B cell (primary cell): ENCODE measurements around the gene MEIS2.

Experiments used
- EZH2 ChIP-seq: IDR thresholded peaks from 2 replicates; pipeline ENCODE4 v1.6.1; 2012; ENCODE audit warnings: borderline replicate concordance, low read depth, mild to moderate bottlenecking, moderate library complexity, low read length; ENCODE audit not compliant: insufficient read depth, poor library complexity, severe bottlenecking
- TF ChIP-seq, protein P1 (sequence below): fragments of 200-600 bp; IDR thresholded peaks from one replicate; pipeline ENCODE4 v1.8.0; 2022; ENCODE audit warnings: antibody characterized with exemption, mild to moderate bottlenecking

DNA sequence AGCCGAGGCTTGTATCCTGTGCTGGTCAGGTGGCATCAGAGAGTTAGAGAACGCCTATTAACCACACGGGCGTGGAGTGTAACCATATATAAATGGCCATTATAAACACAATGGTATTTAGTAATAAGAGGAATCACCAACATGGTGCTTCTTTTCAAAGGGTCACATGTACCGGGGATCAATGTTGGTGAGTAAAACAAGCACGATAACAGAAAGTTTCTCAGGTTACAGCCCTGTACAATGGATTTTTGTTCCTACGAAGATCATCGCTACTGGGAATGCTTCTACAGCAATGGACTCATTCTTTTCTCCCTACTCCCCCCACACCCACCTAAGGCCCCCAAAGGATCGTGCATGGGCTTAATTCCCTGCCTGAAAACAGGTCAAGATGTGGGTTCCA is 42.5 kb downstream of the MEIS2 start:
- TF ChIP-seq, protein P1, sequence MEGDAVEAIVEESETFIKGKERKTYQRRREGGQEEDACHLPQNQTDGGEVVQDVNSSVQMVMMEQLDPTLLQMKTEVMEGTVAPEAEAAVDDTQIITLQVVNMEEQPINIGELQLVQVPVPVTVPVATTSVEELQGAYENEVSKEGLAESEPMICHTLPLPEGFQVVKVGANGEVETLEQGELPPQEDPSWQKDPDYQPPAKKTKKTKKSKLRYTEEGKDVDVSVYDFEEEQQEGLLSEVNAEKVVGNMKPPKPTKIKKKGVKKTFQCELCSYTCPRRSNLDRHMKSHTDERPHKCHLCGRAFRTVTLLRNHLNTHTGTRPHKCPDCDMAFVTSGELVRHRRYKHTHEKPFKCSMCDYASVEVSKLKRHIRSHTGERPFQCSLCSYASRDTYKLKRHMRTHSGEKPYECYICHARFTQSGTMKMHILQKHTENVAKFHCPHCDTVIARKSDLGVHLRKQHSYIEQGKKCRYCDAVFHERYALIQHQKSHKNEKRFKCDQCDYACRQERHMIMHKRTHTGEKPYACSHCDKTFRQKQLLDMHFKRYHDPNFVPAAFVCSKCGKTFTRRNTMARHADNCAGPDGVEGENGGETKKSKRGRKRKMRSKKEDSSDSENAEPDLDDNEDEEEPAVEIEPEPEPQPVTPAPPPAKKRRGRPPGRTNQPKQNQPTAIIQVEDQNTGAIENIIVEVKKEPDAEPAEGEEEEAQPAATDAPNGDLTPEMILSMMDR, result no peak
- no peak for TF ChIP-seq EZH2
